Mucosa of rectum (tissue), 2 donors: Measurements from ENCODE around the gene CLMN.
"Not testable (repeated sequence)": the region's sequence is repeated elsewhere in the genome, so short reads cannot be mapped to it uniquely, and the experiment has no call there.

ENCODE experiments used
- H3K27ac ChIP-seq, 2 donors: one replicate each; pipeline ENCODE4 v1.7.0; 2013; ENCODE audit warnings: inconsistent platforms in 2 of 2, low read depth in 2 of 2, low read length in 2 of 2
- H3K27me3 ChIP-seq, 2 donors: one replicate each; pipeline ENCODE4 v1.7.0; 2013; ENCODE audit warnings: low read length in 2 of 2; ENCODE audit not compliant: control insufficient read depth in 2 of 2, insufficient read depth in 2 of 2
- H3K36me3 ChIP-seq, 2 donors: one replicate each; pipeline ENCODE4 v1.7.0; 2013; ENCODE audit warnings: low read length in 2 of 2; ENCODE audit not compliant: control insufficient read depth in 2 of 2, insufficient read depth in 2 of 2
- H3K4me1 ChIP-seq, 2 donors: one replicate each; pipeline ENCODE4 v1.7.0; 2013; ENCODE audit warnings: low read length in 2 of 2, mild to moderate bottlenecking in 1 of 2; ENCODE audit not compliant: control insufficient read depth in 2 of 2, insufficient read depth in 2 of 2
- H3K4me3 ChIP-seq, 2 donors: one replicate each; pipeline ENCODE4 v1.7.0; 2013; ENCODE audit warnings: low read length in 2 of 2
- H3K9ac ChIP-seq, 2 donors: one replicate each; pipeline ENCODE4 v1.7.0; 2013; ENCODE audit warnings: low read length in 2 of 2, low read depth in 1 of 2, mild to moderate bottlenecking in 1 of 2
- H3K9me3 ChIP-seq, 2 donors: one replicate each; pipeline ENCODE4 v1.7.0; 2013; ENCODE audit warnings: low read length in 2 of 2; ENCODE audit not compliant: control insufficient read depth in 2 of 2
- donor health status: healthy.
- donor health status: Normal muscosa, but diverticular disease.

CLMN gene

DNA sequence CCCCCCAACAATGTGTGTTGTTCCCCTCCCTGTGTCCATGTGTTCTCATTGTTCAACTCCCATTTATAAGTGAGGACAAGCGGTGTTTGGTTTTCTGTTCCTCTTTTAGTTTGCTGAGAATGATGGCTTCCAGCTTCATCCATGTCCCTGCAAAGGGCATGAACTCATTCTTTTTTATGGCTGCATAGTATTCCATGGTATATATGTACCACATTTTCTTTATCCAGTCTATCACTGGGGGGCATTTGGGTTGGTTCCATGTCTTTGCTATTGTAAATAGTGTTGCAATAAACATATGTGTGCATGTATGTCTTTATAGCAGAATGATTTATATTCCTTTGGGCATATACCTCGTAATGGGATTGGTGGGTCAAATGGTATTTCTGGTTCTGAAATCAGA, 118.0 kb downstream of the CLMN start:
- H3K9me3 ChIP-seq, H3K27me3 ChIP-seq, H3K27ac ChIP-seq, H3K4me3 ChIP-seq, H3K9ac ChIP-seq, H3K4me1 ChIP-seq: not testable (repeated sequence)
- H3K36me3 ChIP-seq, result peaks cover 29 to 41% of the 10 kb centered on the region in 2 donors

DNA sequence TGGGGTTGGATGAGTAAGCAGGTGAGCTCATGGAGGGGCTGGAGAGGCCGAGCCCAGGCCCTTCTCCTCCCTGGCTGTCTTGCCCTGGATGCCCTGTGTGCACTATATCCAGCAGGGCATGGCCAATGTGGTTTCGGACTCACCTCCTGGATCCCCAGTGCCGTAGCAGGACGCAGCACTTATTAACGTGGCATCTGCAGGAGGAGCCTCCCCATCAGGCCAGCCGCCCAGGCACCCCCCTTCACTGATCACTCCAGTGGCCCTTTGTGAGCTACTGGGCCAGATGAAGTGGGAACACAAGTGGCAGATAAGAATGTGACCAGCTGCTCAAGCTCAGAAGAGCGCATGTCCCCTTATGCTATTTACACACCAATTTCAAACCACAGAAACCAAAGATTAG, 119.3 kb downstream of the CLMN start:
- Histone ChIP-seq H3K4me1 (peaks cover 2 to 6% of the 10 kb centered on the region in 2 donors), H3K9me3 (no peaks in the 10 kb centered on the region), H3K27ac (no peak overlapping the region), H3K9ac (no peak overlapping the region), H3K36me3 (peaks cover 33 to 42% of the 10 kb centered on the region in 2 donors), H3K27me3 (no peaks in the 10 kb centered on the region), H3K4me3 (no peak overlapping the region)

DNA sequence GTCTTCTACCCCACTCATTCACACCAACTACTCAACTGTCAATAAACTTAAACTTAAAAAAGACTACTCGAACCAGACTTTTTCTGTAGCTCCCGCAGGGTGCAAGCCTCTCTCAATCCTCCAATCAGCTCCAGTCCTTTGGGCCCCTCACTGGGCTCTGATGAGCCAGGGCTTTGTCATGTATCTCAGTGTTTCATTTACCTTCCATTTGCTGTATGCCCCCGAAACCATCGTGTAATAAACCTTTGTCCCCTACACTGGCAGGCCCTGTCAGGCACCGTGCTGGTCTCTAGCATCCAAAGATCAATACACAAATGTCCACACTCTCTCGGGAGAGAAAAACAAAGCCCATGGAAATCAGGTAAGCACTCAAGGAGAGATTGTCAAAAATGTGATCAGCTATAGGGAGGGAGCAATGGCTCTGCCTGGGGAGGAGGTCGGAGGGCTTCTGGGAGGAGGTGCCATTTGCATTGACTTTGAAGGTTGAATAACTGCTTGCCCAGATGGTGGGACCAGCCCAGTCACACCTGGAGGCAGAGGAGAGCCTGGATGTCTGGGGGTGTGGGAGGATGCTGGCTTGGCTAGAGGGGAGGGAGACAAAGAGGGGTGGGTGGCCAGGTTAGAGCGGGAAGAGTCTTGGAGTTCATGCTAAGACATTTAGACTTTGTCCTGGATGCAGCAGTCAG, 120.3 kb downstream of the CLMN start:
- peaks cover 38 to 51% of the 10 kb centered on the region in 2 donors for H3K36me3 ChIP-seq
- no peak overlapping the region for H3K4me3 ChIP-seq
- peaks cover 2 to 6% of the 10 kb centered on the region in 2 donors for H3K4me1 ChIP-seq
- no peak overlapping the region for H3K9ac ChIP-seq
- no peaks in the 10 kb centered on the region for H3K27me3 ChIP-seq
- no peak overlapping the region for H3K27ac ChIP-seq
- no peaks in the 10 kb centered on the region for H3K9me3 ChIP-seq

DNA sequence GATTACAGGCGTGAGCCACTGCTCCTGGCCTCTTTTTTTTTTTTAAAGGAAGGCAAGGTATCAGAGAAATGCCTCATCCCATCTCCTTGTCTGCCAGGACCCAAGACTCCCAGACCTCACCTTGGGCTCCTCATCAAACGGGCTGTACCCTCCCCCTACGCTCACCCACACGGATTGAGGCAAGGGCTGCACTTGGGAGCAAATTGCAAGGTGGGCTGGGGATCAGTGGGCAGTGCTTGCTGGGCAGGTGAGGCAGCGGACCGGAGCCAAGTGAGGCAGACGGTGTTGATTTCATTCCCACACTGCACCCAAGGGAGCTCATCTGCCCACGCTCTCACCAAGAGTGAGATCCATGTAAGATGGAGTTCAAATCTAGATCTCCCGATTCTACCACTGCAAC, 121.4 kb downstream of the CLMN start:
- Histone ChIP-seq H3K27me3 (no peaks in the 10 kb centered on the region), H3K27ac (no peak overlapping the region), H3K4me1 (peaks cover 2 to 6% of the 10 kb centered on the region in 2 donors), H3K9me3 (no peaks in the 10 kb centered on the region), H3K36me3 (peaks cover 35 to 51% of the 10 kb centered on the region in 2 donors), H3K9ac (no peak overlapping the region), H3K4me3 (no peak overlapping the region)

DNA sequence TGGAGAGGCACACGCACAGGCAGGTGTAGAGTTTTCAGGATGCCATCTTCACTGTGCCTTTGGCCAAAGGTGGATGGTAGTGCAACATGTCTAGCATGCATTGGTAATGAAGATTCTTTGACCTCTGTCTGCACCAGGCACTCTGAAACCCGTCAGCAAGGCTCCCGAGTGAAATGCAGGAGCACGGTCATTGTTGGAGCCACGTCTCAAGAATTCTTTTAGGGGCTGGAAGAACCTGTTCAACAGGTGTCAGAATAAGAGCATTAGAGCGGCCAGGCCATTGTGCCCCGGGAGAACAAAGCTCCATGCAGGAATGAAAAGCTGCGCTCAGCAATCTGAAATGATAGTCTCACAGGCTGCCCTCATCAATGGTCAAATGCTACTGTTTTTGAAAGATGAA, 122.2 kb downstream of the CLMN start:
- Histone ChIP-seq H3K27me3 (no peaks in the 10 kb centered on the region), H3K4me3 (no peak overlapping the region), H3K4me1 (peaks cover 2 to 6% of the 10 kb centered on the region in 2 donors)

DNA sequence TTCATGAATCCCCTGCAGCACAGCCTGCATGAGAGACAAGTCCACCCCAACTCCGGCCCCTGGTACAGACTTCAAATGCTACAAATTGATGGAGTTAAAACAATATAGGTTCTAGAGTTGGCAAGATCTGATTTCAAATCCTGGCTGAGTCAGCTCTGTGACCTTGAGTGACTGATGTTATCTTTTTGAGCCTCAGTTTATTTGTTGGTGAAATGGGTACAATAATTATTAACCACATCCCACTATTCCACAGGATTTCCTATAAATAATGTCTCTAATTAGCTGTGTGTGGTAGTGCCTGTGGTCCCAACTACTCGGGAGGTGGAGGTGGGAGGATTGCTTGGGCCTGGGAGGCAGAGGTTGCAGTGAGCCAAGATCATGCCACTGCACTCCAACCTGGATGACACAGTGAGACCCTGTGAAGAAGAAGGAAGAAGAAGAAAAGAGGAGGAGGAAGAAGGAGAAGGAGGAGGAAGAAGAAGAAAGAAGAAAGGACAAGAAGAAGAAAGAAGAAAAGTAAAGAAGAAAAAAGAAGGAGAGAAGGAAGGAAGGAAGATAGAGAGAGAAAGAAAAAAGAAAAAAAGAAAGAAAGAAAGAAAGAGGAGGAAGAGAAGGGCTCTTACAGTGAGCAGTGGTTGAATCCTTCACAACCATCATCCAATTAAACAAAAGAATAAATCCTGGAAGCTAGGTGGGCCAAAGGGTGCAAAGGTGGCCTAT, 122.7 kb downstream of the CLMN start:
- no peak overlapping the region for H3K4me3 ChIP-seq
- H3K27ac ChIP-seq, result peak overlapping the region in 1 of 2 donors; percentile 4
- H3K9ac ChIP-seq, result no peak overlapping the region
- peaks cover 2 to 6% of the 10 kb centered on the region in 2 donors for H3K4me1 ChIP-seq
- no peaks in the 10 kb centered on the region for H3K9me3 ChIP-seq
- H3K27me3 ChIP-seq, result no peaks in the 10 kb centered on the region
- peaks cover 34 to 45% of the 10 kb centered on the region in 2 donors for H3K36me3 ChIP-seq

More for the DNA sequence above, 122.2 kb downstream of the CLMN start:
- Histone ChIP-seq H3K27ac (no peak overlapping the region), H3K36me3 (peaks cover 31 to 46% of the 10 kb centered on the region in 2 donors), H3K9ac (no peak overlapping the region), H3K9me3 (no peaks in the 10 kb centered on the region)

DNA sequence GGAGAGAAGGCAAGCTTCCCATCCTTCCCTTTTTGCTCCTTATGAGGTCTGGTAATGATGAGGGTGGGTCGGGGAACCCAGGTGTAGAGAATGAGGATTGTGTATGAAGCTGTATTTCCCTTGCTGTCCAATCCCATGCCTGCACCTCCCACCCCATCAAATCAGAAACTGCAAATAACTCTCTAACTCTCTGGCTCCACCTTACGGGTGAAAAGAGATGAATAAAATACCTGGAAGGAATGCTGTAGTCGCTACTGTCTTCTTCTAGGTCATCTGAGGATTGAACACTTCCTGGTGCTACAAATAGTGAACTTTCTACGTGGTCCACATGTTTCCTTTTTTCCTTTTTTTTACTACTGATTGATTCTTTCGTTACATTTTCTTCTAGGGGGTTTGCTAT, 123.4 kb downstream of the CLMN start:
- Histone ChIP-seq H3K36me3 (peaks cover 41 to 49% of the 10 kb centered on the region in 2 donors), H3K4me3 (no peak overlapping the region), H3K9ac (no peak overlapping the region), H3K27me3 (no peaks in the 10 kb centered on the region), H3K27ac (no peak overlapping the region), H3K9me3 (no peaks in the 10 kb centered on the region), H3K4me1 (peaks cover 2 to 6% of the 10 kb centered on the region in 2 donors)

DNA sequence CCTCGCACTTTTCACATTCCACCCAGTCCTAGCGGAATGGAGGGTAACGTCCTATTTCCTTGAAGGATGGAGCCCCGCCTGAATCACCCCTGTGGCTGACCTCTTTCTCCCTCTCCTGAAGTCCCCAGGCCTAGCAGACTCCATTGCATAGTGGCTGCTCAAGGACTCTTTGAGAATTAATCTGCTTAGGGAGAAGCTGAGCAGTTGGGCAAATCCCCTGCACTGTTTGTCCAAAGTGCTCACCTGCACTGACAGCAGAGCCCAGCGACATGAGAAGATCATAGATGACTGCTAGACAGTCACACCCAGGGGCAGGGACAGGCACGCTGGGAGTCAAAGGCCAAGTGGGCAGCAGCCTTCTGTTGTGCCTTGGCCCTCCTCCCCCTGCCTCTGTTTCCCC, 124.7 kb downstream of the CLMN start:
- H3K27me3 ChIP-seq, result no peaks in the 10 kb centered on the region
- peaks cover 42 to 51% of the 10 kb centered on the region in 2 donors for H3K36me3 ChIP-seq
- H3K9ac ChIP-seq, result no peak overlapping the region
- no peaks in the 10 kb centered on the region for H3K9me3 ChIP-seq
- H3K4me1 ChIP-seq, result peaks cover 2 to 6% of the 10 kb centered on the region in 2 donors
- no peak overlapping the region for H3K4me3 ChIP-seq
- H3K27ac ChIP-seq, result no peak overlapping the region

DNA sequence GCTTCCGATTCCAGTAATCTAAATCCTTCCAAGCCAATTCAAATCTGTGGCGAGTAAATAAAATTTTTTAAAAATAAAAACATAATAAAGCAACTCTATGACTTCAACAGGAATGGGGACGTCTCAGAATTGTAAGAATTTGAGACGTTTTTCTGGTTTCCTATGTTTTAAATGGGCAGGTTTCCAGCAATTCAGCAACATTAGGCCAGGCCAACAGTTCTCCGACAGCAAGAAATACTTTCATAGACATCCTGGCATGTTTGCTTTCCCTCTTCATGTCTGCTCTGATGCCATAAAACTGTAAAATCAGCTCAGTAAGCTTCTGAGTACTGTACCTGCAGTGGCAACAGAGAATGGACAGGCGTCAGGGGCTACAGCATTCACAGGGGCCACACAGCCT, 126.6 kb downstream of the CLMN start:
- Histone ChIP-seq H3K4me1 (peaks cover 2 to 6% of the 10 kb centered on the region in 2 donors), H3K4me3 (no peak overlapping the region), H3K9ac (no peak overlapping the region), H3K27ac (no peak overlapping the region), H3K27me3 (no peaks in the 10 kb centered on the region), H3K9me3 (no peaks in the 10 kb centered on the region), H3K36me3 (peaks cover 33 to 45% of the 10 kb centered on the region in 2 donors)

DNA sequence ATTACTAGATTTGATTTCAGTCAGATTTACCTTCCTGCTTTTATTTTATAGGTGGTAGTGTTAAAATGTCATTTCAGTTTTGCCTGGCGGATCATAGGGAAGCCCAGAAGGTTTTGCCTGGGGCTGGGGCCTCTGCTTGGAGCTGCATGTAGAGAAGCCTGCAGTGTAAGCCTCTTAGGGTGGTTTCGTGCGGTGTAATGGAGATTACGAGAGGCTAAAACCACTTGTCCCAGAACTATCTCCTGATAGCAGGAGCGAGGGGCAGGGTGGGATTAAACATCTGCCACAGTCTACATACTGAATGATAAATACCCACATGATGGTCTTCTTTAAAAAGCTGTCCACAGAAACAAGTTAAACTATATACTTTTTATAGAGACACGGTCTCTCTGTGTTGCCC, 127.4 kb downstream of the CLMN start:
- H3K27me3 ChIP-seq, result no peaks in the 10 kb centered on the region
- no peak overlapping the region for H3K4me3 ChIP-seq
- peaks cover 38 to 45% of the 10 kb centered on the region in 2 donors for H3K36me3 ChIP-seq
- no peak overlapping the region for H3K9ac ChIP-seq
- no peaks in the 10 kb centered on the region for H3K9me3 ChIP-seq
- no peak overlapping the region for H3K27ac ChIP-seq
- peaks cover under 1 to 3% of the 10 kb centered on the region in 2 donors for H3K4me1 ChIP-seq
